Measurements from ENCODE around the gene SMYD5.

The SMYD5 gene

DNA sequence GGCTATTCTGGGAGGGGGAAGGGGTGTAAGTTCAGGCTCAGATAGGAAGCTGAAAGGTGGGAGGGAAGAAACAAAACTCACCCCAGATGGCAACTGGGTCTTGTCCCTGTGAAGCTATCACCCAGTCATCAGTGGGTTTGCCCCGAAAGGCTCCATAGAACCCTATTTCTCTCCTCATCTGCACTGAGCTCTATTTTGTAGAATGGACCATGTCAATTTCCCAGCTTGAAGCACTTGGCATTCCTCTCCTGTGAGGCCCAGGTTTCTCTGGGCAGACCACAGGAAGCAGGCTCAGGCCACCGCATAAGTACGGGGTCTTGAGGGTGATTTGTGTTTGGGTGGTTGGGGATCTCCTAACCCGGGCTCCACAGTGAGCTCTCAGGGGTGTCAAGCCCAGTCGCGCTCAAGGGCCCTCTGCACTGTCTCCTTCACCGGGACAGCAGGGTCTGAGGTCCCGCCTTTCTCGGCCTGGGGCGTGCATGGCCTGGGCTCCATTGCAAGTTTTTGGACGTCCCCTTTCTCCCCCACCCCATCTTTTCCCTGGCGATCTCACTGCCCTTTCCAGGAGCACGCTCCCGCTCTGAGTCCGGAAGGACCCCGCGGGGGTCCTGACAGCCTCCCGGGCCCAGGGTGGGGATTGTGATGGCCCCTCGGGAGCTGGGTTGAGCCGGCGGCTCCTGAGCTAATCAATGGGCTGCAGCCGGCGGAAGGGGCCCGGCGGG, 38.9 kb upstream of the SMYD5 start:
- Histone ChIP-seq H3K4me3 (ENCODE audit: insufficient read length, low read depth) (peak overlapping the region; percentile 43), H3K9ac (ENCODE audit: insufficient read length, low read depth) (peak overlapping the region; percentile 64), H3K4me1 (ENCODE audit: insufficient read depth, insufficient read length) (peaks cover 14% of the 10 kb centered on the region), H3K27me3 (ENCODE audit: insufficient read depth, insufficient read length) (peaks cover 63% of the 10 kb centered on the region), H3K36me3 (ENCODE audit: insufficient read depth, insufficient read length, low read length) (no peaks in the 10 kb centered on the region), H3K9me3 (ENCODE audit: insufficient read depth, low read length) (peaks cover 5% of the 10 kb centered on the region; the same call in 1 of the 2 replicates)
- TF ChIP-seq YY1 (IDR thresholded peaks at IDR 0.05; ENCODE audit: insufficient read depth, insufficient read length) (no peak), SUZ12 (IDR thresholded peaks at IDR 0.05; ENCODE audit: extremely low read depth, insufficient read depth, insufficient read length) (no peak), ZNF274 (IDR thresholded peaks at IDR 0.05; ENCODE audit: low read depth, low read length) (no peak)
- DNase-seq (ENCODE audit: low read depth, low spot score): no peak

- no peak for TF ChIP-seq ZNF274 (IDR thresholded peaks at IDR 0.05; ENCODE audit: low read depth, low read length)
- TF ChIP-seq SUZ12 (IDR thresholded peaks at IDR 0.05; ENCODE audit: extremely low read depth, insufficient read depth, insufficient read length): no peak
- TF ChIP-seq YY1 (IDR thresholded peaks at IDR 0.05; ENCODE audit: insufficient read depth, insufficient read length): no peak
- peak overlapping the region; percentile 64 for H3K9ac ChIP-seq (ENCODE audit: insufficient read length, low read depth)
- no peaks in the 10 kb centered on the region for H3K36me3 ChIP-seq (ENCODE audit: insufficient read depth, insufficient read length, low read length)
- H3K4me1 ChIP-seq (ENCODE audit: insufficient read depth, insufficient read length): peaks cover 14% of the 10 kb centered on the region
- H3K9me3 ChIP-seq (ENCODE audit: insufficient read depth, low read length): peaks cover 5% of the 10 kb centered on the region; the same call in 1 of the 2 replicates
- no peak for DNase-seq (ENCODE audit: low read depth, low spot score)
- peak overlapping the region; percentile 43 for H3K4me3 ChIP-seq (ENCODE audit: insufficient read length, low read depth)
- peaks cover 63% of the 10 kb centered on the region for H3K27me3 ChIP-seq (ENCODE audit: insufficient read depth, insufficient read length)
Measured at GRCh38 chr2:73175663-73176204, 38.3 kb upstream of the SMYD5 start.

DNA sequence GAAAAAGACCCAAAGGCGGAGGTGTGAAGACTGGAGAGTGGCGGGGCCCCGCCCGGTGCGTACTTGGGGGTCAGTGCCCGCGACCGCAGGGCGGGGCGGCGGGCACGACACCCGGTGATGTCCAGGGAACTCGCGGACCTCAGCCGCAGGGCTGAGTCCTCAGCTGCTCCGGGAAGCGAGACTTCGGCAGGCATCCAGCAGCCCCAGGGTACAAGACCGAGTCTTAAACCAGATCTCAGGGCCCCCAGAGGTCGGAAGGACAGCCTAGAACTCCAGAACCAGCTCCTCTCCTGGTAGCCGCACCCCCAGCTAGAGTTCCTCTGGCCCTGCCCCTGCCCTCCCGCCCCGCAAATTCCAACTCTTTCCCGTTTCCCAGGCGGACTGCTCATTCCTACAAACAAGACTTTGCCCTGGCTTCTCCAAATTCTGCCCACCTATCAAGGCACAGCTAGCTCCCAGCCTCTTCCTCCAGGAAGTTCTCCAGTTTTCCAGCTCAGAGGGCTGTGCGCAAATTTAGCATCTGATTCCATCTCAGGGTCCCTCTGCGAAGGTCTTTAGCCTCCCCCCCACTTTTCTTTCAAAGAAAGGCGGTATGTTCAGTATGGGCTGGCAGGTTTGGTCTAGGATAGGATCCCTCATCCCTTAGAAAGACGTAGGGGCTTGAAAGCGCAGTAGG, 37.7 kb upstream of the SMYD5 start:
- Histone ChIP-seq H3K9ac (ENCODE audit: insufficient read length, low read depth) (peak overlapping the region; percentile 67), H3K4me3 (ENCODE audit: insufficient read length, low read depth) (peak overlapping the region; percentile 43), H3K27me3 (ENCODE audit: insufficient read depth, insufficient read length) (peaks cover 63% of the 10 kb centered on the region), H3K4me1 (ENCODE audit: insufficient read depth, insufficient read length) (peaks cover 14% of the 10 kb centered on the region), H3K36me3 (ENCODE audit: insufficient read depth, insufficient read length, low read length) (no peaks in the 10 kb centered on the region), H3K9me3 (ENCODE audit: insufficient read depth, low read length) (peaks cover 5% of the 10 kb centered on the region; the same call in 1 of the 2 replicates)
- DNase-seq (ENCODE audit: low read depth, low spot score): no peak
- TF ChIP-seq YY1 (IDR thresholded peaks at IDR 0.05; ENCODE audit: insufficient read depth, insufficient read length) (no peak), ZNF274 (IDR thresholded peaks at IDR 0.05; ENCODE audit: low read depth, low read length) (no peak), SUZ12 (IDR thresholded peaks at IDR 0.05; ENCODE audit: extremely low read depth, insufficient read depth, insufficient read length) (no peak)

- Histone ChIP-seq H3K9me3 (ENCODE audit: insufficient read depth, low read length) (peaks cover 5% of the 10 kb centered on the region; the same call in 1 of the 2 replicates), H3K4me3 (ENCODE audit: insufficient read length, low read depth) (peak overlapping the region; percentile 39), H3K27me3 (ENCODE audit: insufficient read depth, insufficient read length) (peaks cover 63% of the 10 kb centered on the region), H3K36me3 (ENCODE audit: insufficient read depth, insufficient read length, low read length) (no peaks in the 10 kb centered on the region), H3K9ac (ENCODE audit: insufficient read length, low read depth) (peak overlapping the region; percentile 67), H3K4me1 (ENCODE audit: insufficient read depth, insufficient read length) (peaks cover 14% of the 10 kb centered on the region)
- no peak for TF ChIP-seq ZNF274 (IDR thresholded peaks at IDR 0.05; ENCODE audit: low read depth, low read length)
- TF ChIP-seq YY1 (IDR thresholded peaks at IDR 0.05; ENCODE audit: insufficient read depth, insufficient read length): no peak
- no peak for TF ChIP-seq SUZ12 (IDR thresholded peaks at IDR 0.05; ENCODE audit: extremely low read depth, insufficient read depth, insufficient read length)
- peak; percentile 74 for DNase-seq (ENCODE audit: low read depth, low spot score)
Measured at GRCh38 chr2:73176881-73177644, 37.0 kb upstream of the SMYD5 start.

- Histone ChIP-seq H3K36me3 (ENCODE audit: insufficient read depth, insufficient read length, low read length) (no peaks in the 10 kb centered on the region), H3K4me3 (ENCODE audit: insufficient read length, low read depth) (no peak overlapping the region), H3K9me3 (ENCODE audit: insufficient read depth, low read length) (peaks cover 5% of the 10 kb centered on the region; the same call in 1 of the 2 replicates), H3K4me1 (ENCODE audit: insufficient read depth, insufficient read length) (peaks cover 14% of the 10 kb centered on the region), H3K9ac (ENCODE audit: insufficient read length, low read depth) (no peak overlapping the region), H3K27me3 (ENCODE audit: insufficient read depth, insufficient read length) (peaks cover 59% of the 10 kb centered on the region)
- TF ChIP-seq ZNF274 (IDR thresholded peaks at IDR 0.05; ENCODE audit: low read depth, low read length) (no peak), YY1 (IDR thresholded peaks at IDR 0.05; ENCODE audit: insufficient read depth, insufficient read length) (no peak), SUZ12 (IDR thresholded peaks at IDR 0.05; ENCODE audit: extremely low read depth, insufficient read depth, insufficient read length) (no peak)
- no peak for DNase-seq (ENCODE audit: low read depth, low spot score)
Measured at GRCh38 chr2:73177645-73178255, 36.3 kb upstream of the SMYD5 start.

DNA sequence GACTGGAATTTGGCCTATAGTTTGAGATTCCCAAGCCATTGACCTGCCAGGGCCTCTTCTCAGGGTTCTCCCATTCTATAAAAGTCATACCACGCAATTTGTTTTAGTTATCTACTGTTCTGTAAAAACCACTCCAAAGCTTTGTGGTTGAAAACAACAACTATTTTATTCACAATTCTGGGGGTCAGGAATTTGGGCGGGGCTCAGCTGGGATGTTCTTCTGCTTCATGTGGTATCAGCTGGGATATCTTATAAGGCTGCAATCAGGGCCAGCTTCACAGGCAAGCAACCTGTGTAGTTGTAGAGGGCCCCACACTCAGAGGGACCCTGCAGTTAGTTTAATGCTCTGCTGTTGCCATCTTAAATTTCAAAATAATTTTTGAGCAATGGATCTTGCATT, 28.1 kb upstream of the SMYD5 start:
- Histone ChIP-seq H3K4me3 (ENCODE audit: insufficient read length, low read depth) (no peak overlapping the region), H3K27me3 (ENCODE audit: insufficient read depth, insufficient read length) (peaks cover 16% of the 10 kb centered on the region), H3K36me3 (ENCODE audit: insufficient read depth, insufficient read length, low read length) (no peaks in the 10 kb centered on the region), H3K9ac (ENCODE audit: insufficient read length, low read depth) (no peak overlapping the region), H3K9me3 (ENCODE audit: insufficient read depth, low read length) (peaks cover 8% of the 10 kb centered on the region; the same call in 1 of the 2 replicates), H3K4me1 (ENCODE audit: insufficient read depth, insufficient read length) (no peaks in the 10 kb centered on the region)
- no peak for DNase-seq (ENCODE audit: low read depth, low spot score)
- TF ChIP-seq YY1 (IDR thresholded peaks at IDR 0.05; ENCODE audit: insufficient read depth, insufficient read length) (no peak), SUZ12 (IDR thresholded peaks at IDR 0.05; ENCODE audit: extremely low read depth, insufficient read depth, insufficient read length) (no peak)

Measured in NT2/D1 (cell line).